ENCODE results near the gene CCL3.

CCL3 gene

GRCh38 chr17:36083691-36084090, 6.3 kb downstream of the CCL3 start:
- peak in 1 of 2 donors; percentile 70 for DNase-seq

- DNase-seq: peak; percentile 84 to 90
Observed at GRCh38 chr17:36082482-36083120, 7.3 kb downstream of the CCL3 start.

- peak; percentile 40 to 49 for DNase-seq
Observed at GRCh38 chr17:36081681-36082471, 8.1 kb downstream of the CCL3 start.

GRCh38 chr17:36074365-36074764, 15.6 kb downstream of the CCL3 start:
- no peak for DNase-seq

GRCh38 chr17:36072431-36073121, 17.4 kb downstream of the CCL3 start:
- peak; percentile 81 to 85 for DNase-seq

- no peak for DNase-seq
Observed at GRCh38 chr17:36071751-36072150, 18.2 kb downstream of the CCL3 start.

- no peak for DNase-seq
Observed at GRCh38 chr17:36070427-36070826, 19.5 kb downstream of the CCL3 start.

- no peak for DNase-seq
Observed at GRCh38 chr17:36069136-36069535, 20.8 kb downstream of the CCL3 start.

GRCh38 chr17:36068524-36068923, 21.4 kb downstream of the CCL3 start:
- DNase-seq: no peak

- DNase-seq: peak; percentile 26 to 39
Observed at GRCh38 chr17:36066365-36066985, 23.5 kb downstream of the CCL3 start.

GRCh38 chr17:36063786-36064541, 26.0 kb downstream of the CCL3 start, which contains the start of gene CCL18:
TSS of gene CCL18 (plus strand) at chr17:36064272. CDS start at chr17:36064343, 71 bp downstream.
- peak in 1 of 2 donors; percentile 42 for DNase-seq

GRCh38 chr17:36060816-36061215, 29.1 kb downstream of the CCL3 start:
- peak in 1 of 2 donors; percentile 30 for DNase-seq

- DNase-seq: peak; percentile 37 to 51
Observed at GRCh38 chr17:36059406-36059805, 30.5 kb downstream of the CCL3 start.

- DNase-seq: peak; percentile 49 to 55
Observed at GRCh38 chr17:36057911-36058310, 32.0 kb downstream of the CCL3 start.

GRCh38 chr17:36055921-36056520, 33.9 kb downstream of the CCL3 start:
- peak; percentile 64 to 88 for DNase-seq

GRCh38 chr17:36055171-36055570, 34.8 kb downstream of the CCL3 start:
- DNase-seq: no peak

- no peak for DNase-seq
Observed at GRCh38 chr17:36049643-36050042, 40.3 kb downstream of the CCL3 start.

- no peak for DNase-seq
Observed at GRCh38 chr17:36048066-36048465, 41.9 kb downstream of the CCL3 start.
